IMR-90 (cell line): Measurements from ENCODE around the gene COLEC12. TPM values are rescaled to one million over a fixed set of nuclear protein-coding genes. Genes with fewer than 3 reads are reported as not detected.

Source experiments
- CEBPB ChIP-seq: IDR thresholded peaks from 2 replicates; pipeline ENCODE4 v1.6.1; 2012; ENCODE audit warnings: low read depth, low read length, improper control_type of control experiment
- MXI1 ChIP-seq: IDR thresholded peaks from 2 replicates; pipeline ENCODE4 v1.6.1; 2012; ENCODE audit warnings: low read depth, mild to moderate bottlenecking, low read length, moderate library complexity, borderline replicate concordance
- RAD21 ChIP-seq: IDR thresholded peaks from 2 replicates; pipeline ENCODE4 v1.6.1; 2012; ENCODE audit warnings: low read length, improper control_type of control experiment
- RFX5 ChIP-seq: IDR thresholded peaks from 2 replicates; pipeline ENCODE4 v1.8.0; 2012; ENCODE audit warnings: low read depth, mild to moderate bottlenecking, low read length, moderate library complexity
- SMC3 ChIP-seq: fragments of 150-350 bp; IDR thresholded peaks from 2 replicates; pipeline ENCODE4 v1.6.1; 2016; ENCODE audit warnings: low read depth, mild to moderate bottlenecking, antibody characterized with exemption, low read length, moderate library complexity
- polyA plus RNA-seq, 3 experiments: library from polyadenylated mRNA; depleted of rRNA; stranded (reverse); fragments of >200 nt; gene quantifications; 2 replicates each; pipeline ENCODE4 v1.2.3, GENCODE V29; 2012; ENCODE audit warnings: low replicate concordance in 1 of 3
- total RNA-seq: library from RNA; depleted of rRNA; stranded (reverse); fragments of >200 nt; gene quantifications from 2 replicates; pipeline ENCODE4 v1.2.3, GENCODE V29; 2012; rRNA removed

Gene COLEC12
- total and polyA plus RNA-seq, 2 of the 4 experiments (the other 2 are of a cell fraction) = 1.0 to 2.3 TPM

DNA sequence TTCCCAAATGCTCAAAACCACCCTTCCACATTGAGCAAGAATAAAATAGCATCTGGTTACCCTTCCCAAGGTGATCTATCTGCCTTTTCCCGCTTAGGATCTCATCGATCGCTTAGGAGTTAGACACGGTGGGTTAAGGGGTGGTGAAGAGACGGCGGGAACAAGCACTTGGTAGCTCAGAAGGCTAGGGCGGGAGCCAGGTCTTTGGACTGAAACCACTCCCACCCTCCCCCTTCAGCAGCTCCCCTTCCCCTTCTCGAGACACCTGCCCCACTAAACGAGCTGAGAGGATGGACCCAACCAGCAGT is 233.2 kb downstream of the COLEC12 start (continued):
- no peak for TF ChIP-seq SMC3
- TF ChIP-seq RAD21 = no peak
- no peak for TF ChIP-seq RFX5
- TF ChIP-seq MXI1 = no peak
- TF ChIP-seq CEBPB = no peak

Other genes starting within 250 kb of the COLEC12 start
- gene THOC1, start 232.7 kb downstream of the COLEC12 start, total RNA-seq = 13.3 and 27.2 TPM in 2 replicates
- gene THOC1, start 232.7 kb downstream of the COLEC12 start, polyA plus RNA-seq (2012; rRNA removed) = 14.1 and 15.8 TPM in 2 replicates
- not detected in 2 replicates for gene CETN1, start 79.7 kb upstream of the COLEC12 start, total RNA-seq
- not detected in 2 replicates for gene CETN1, start 79.7 kb upstream of the COLEC12 start, polyA plus RNA-seq (2012; rRNA removed)
- gene CLUL1, start 96.3 kb upstream of the COLEC12 start, total RNA-seq = not detected in 2 replicates
- not detected in 2 replicates for gene CLUL1, start 96.3 kb upstream of the COLEC12 start, polyA plus RNA-seq (2012; rRNA removed)
- 26.7 and 28.3 TPM in 2 replicates for gene TYMS, start 157.0 kb upstream of the COLEC12 start, total RNA-seq
- 92.2 and 96.9 TPM in 2 replicates for gene TYMS, start 157.0 kb upstream of the COLEC12 start, polyA plus RNA-seq (2012; rRNA removed)
- 10.0 and 12.2 TPM in 2 replicates for gene ENOSF1, start 211.9 kb upstream of the COLEC12 start, total RNA-seq
- 10.6 and 12.6 TPM in 2 replicates for gene ENOSF1, start 211.9 kb upstream of the COLEC12 start, polyA plus RNA-seq (2012; rRNA removed)